NCI-H2227 (cell line): ENCODE data around the gene CRIP1.

Source experiments
- DNase-seq: peaks from one replicate; lab custom pipeline; 2025; ENCODE audit not compliant: unreplicated experiment; lab: John Stamatoyannopoulos, UW

CRIP1 gene

DNA sequence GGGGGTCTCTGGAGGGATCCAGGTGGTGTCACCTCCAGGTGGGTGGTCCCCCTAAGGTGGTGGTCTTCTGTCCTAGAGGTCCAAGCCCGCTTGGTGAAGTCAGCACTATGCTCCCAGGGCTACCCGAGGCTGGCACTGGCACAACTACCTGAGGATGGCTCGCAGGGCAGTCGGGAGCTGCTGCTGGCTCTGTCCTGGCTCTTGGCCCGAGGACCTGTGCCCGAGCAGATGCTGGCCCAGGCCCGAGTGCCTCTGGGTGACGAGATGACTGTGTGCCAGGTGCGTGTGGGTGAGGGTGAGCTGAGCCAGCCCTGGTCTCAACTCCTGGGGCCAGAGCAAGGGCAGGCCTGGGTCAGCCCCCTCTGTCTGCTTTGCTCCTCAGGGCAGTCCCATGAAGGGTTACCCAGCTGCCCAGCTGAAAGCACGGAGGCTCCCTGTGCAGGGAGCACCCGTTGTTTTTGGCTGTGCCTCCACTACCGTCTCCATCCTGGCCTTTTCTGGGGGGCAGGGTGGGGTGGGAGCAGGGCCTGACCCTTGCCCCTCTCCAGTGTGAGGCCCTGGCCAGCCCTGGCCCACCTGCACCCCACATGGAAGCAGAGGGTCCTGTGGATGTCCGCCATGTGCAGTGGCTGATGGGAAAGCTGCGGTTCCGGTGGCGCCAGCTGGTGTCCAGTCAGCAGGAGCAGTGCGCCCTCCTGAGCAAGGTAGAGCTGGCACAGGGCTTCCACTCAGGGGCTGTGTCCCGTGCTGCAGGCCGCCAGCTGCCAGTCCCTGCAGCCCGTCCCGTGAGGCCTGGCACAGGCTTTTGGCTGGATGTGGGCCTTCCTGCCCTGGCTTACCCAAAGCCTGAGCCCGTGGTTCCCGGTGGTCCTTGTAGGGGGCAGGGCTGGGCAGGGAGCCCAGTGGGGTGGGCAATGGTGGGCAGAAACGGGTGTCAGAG lies 5.6 kb downstream of the CRIP1 start:
- no peak for DNase-seq

DNA sequence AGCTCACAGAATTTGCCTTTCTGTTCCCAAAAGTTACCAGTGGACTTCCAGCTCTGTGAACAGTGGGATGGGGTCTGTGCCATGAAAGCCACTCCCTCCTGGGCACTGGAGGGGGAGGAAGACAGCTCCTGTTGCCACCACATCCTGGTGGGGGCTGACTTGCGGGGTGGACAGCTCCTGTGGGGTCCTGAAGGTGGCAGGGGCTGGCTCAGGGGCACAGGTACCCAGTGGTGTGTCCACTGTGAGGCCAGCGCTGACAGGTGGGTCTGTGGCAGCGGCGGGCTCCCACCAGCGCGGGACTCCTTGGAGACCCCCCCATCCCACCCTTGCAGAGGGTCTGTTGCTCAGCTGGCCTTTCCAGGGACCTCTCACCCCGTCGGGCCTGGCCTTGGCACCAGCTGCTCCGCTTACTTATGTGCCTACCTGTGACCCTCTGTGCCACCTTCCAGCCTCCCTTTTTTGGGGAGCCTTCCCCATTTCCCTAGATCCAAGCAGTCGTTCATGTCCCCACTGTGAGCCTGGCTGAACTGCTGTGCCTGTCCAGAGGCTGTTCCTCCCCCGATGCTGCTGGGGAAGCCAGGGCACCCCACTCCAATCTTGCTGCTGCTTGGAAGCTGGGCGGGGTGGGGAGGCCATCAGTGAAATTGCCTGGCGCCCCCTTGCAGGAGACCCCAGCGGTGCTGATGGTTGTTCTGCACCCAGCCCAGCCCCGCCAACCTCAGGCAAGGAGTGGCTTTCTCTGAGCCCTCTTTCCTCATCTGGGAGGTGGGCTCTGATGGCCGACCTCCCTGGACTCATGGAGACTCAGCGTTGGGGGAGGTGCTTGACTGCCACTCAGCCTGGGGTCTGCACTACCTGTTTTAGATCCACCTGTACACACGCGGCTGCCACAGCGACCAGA lies 6.5 kb downstream of the CRIP1 start:
- DNase-seq = no peak

DNA sequence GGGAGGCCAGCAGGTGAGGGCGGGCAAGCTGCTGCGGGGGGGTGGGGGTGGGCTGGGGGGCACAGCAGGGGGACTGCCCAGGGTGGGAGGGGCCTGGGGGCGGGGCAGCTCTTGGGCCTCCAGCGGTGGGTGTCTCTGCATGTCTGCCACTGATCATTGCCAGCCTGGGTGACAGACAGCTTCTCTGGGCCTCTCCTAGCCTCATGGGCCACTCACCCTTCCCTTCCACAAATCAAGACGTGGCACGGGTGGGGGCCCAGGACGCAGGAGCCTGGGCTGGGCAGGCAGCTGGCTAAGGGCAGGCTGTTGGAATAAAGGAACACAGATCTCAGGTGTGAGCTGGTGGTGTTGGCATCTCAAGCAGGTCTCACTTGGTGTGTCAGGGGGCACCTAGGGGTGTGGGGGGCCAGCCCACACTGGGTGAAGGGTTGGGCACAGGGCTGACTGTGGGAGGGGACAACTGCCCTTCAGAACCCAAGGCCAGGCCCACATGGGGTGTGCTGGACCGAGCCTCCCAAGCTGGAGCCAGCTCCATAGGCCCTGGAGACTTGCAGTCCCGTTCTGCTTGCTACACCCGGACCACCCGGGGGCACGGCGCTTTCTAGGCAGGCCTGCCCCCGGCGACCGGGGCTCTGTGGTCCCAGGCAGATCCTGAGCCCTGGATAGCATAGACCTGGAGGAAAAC lies 7.4 kb downstream of the CRIP1 start:
- DNase-seq = no peak

DNA sequence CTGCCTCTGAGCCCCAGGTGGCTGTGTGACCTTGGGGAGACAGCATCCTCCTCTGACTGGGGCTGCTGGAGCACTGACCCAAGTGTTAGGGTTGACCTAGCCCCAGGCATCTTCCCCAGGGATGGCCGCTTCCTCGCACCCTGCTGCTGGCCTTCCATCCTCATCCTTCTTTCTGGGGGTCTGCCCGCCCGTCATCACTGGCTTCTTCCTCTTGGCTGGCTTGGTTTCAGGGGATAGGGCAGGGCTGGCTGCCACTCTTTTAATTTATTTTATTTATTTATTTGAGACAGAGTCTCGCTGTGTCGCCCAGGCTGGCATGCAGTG lies 7.9 kb downstream of the CRIP1 start:
- DNase-seq = no peak

DNA sequence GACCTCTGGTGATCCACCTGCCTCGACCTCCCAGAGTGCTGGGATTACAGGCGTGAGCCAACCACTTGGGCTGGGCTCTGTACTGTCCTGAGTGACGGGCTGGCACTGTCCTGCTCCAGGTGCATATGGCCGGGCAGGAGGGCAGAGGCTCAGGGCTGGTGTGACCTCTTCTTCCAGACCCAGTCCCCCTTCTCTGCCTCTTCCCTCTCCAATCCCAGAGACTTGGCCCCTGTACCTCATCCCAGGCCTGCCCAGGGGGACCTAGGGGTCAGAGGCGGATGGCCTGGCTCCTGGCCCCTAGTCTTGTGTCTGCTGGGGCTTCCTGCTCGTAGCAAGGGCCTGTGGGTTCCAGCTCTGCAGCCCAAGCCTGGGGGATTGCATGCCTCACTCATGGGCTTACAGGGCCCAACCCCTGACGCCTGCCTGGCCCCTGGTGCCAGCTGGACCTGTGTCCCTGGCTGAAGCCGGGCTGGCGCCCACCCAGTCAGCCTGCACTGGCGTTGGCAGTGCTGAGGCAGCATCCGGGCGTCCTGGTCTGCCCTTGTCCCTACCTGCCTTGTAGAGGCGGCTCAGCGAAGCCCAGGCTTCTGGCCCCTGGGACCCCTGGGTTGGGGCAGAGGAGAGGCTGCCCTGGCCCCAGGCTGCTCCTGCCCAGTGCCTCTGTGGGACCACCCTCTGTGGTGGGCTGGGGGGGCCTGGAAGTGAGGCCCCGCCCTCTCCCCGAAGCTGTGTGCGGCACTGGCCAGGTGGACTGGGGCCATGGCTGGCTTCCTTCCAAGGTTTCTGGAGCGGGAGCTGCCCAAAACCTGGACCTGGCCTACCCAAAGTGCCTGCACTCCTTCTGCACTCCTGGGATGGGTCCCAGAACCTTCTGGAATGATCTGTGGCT lies 8.7 kb downstream of the CRIP1 start:
- DNase-seq = no peak

DNA sequence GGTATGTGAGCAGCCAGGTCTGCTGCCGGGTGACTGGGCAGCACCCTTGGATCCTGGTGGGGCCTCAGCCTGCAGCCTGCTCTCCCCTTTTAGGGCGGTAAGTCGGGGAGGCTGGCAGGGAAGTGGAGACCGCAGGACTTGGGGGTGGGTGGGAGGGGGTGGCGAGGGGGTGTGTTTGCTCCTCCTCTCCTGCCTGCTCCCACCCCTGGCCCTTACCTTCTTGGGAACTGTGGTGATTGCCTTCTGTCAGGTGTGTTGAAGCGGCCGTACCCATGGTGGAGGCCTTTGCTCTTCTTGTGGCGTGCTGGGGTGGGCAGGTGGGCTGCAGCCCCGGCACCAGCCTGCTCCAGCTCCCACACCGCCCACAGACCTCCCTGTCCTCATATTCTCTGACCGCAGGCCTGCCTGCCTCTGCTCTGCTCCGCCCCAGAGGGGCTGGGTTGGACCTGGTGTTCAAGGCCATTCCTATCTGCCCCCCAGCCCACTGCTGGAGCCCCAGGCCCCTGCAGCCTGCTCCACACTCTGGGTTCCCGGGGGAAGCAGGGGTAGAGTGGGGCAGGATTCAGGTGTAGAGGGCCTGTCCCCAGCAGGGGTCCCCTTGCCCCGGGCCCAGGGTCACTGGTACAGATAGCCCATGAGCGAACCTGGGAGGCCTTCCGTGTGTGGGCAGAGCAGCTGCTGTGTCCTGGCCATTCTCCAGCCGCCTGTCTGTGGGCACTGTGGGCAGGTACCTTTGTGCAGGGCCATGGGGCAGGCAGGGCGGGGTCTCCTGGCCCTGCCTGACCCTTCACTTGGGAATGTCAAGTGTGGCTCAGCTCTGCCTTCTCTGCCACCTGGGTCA lies 9.5 kb downstream of the CRIP1 start:
- no peak for DNase-seq

DNA sequence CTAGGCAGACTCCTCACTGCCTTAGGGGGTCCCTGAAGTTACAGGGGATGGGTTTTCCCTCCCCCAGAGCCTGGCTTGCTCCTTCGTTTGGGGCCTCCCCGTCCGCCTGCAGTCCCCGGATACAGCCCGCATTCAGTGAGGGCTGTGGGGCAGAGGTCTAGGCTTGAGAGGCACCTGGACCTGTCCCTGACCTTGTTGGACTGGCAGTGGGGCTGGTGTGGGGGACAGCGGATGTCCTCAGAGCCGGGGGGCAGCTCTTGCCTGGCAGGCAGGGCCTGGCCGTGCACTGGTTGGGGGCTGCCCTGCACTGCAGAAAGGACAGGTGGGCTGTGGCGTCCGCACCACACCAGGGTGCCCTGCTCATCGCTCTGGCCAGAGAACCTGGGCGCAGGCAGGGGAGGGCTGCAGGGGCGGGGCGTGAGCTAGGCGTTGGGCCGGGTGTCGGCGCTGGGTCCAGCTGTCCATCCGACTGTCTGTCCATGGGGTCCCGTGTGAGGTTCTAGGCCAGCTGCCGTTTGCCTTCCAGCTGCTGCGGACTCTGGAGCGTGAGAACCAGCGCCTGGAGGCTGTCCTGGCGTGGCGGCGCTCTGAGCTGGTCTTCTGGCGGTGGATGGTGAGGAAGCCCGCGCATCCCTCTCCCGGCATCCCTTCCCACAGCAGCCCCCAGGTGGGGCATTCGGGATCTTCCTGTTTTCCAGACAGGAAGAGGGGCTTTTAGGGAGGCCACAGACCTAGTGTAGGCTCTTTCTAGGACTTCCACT lies 10.3 kb downstream of the CRIP1 start:
- DNase-seq = no peak

DNA sequence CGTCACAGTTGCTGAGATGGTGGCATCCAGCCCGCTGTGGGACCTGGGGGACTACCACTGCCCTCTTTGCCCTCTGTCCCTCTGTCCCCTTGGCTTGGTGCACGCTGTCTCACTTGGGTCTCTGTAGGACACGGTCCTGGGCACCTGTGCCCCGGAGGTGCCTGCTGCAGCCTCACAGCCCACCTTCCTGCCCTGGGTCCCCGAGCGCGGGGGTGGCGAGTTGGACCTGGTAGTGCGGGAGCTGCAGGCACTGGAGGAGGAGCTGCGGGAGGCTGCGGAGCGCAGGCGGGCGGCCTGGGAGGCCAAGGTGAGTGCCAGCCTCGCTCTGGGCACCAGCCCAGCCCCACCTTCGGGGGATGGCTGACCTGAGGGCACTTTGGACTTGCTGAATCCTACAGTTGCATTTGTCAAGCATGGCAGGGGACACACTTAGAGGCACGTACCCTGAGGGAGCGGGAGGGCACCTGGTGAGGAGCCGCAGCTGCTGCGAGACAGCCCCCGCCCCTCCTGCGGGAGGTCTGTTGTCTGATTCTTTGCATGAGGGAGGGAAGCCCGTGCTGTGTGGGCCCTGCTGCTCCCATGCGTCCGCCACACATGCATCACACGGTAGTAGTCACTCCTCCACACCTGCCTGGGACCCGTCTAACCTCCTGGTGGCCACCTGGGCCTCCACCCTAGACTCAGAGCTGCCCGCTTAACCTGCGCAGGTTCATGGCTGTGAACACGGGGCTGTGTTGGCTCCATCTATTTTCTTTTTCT lies 11.2 kb downstream of the CRIP1 start:
- DNase-seq = peak; percentile 29

DNA sequence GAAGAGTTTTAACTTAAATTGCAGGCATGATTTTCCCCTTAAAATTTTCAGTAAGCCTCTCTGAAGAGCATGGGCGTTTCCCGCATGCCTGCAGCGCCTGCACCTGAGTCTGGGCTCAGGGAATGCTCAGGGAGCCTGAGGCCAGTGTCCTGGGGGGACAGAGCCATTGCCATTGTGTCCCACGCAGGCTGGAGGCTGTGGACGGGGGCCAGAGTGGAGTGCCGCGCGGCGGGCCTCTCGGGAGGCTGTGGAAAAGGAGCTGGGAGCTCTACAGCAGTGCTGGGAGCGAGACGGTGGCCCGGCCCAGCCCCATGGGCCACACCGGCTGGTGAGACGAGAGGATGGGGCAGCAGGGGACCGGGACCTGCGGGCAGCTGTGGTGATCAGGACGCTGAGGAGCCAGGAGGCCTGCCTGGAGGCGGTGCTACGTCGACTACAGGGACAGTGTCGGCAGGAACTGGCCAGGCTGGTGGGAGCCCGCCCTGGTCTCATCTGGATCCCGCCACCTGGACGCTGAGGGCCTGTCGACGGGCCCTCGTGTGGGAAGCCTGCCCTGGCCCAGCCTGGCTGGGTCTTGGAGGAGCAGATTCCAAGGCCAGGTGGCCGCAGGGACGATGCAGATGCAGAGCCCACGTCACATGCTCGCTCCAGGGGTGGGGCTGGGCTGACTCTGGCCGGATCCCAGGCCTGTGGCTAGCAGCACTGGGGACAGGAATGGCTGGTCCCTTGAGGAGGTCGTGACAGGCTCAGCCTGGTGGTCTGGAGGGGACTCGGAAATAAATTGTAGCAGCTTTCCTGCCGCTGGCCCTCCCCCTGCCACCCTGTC lies 12.0 kb downstream of the CRIP1 start:
- DNase-seq = no peak

DNA sequence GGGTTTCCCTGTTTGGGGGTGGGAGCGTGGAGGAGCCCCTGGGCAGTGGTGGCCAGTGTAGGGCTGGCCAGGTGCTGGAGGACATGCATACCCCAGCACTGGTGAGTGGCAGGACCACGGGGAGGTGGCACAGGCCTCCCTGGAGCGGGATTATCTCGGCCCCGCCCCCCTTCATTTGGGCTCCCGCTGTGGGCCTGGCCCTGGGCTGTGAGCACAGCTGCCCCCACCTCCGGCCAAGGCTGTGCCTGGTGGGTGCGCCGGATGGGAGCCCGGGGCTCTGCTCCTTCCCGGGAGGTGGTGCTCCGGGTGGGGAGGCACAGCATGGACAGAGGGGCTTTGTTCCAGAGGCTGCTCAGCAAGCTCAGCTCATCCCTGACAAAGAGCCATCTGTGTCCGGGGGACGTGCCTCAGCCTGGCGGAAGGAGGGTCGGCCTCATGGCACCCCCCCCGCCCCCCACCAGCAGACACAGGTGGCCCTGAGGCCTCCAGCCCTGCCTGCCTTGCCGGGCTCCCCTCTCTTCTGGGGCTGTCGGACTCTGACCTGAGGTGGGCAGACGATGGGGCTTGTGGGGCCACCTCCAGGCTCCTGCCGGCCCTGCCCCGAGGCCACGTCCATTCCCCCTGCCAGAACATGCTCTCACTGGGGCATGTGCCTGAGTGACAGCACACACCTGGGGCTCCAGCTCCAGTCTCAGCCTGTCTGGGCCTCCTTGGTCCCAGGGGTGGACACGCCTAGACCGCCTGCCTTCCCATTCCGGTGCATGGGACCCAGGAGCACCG lies 12.8 kb downstream of the CRIP1 start:
- DNase-seq = no peak

DNA sequence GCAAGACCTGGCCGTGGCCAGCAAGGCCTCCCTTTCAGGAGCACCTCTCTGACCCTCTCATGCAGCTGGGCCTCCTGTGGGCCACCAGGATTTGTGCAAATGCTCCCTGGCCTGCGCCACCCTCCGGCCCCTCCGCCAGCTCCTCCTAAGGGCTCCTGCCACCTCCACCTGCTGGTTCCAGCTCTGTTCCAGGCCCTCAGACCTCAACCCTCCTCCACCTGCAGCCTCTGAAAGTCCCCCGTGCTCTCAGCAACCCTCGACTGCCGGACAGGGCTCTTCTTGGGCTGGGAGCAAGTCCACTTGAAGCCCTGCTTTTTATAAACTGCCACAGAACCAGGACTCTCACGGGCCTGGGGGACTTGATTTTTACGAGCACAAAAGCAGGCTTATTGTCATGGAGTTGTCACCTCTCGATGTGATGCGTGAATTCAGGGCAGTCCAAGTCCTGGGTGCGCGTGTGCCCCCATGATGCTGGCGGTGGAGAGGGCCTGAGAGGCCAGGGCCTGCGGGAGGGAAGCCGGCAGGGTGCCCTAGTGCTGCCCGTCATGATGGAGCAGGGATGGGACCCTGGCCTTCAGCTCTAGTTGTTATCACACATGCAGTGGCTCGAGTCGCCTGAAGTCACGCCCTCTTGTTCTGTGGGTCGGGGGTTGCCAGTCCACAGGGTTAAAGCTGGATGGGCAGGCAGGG lies 13.5 kb downstream of the CRIP1 start:
- no peak for DNase-seq

DNA sequence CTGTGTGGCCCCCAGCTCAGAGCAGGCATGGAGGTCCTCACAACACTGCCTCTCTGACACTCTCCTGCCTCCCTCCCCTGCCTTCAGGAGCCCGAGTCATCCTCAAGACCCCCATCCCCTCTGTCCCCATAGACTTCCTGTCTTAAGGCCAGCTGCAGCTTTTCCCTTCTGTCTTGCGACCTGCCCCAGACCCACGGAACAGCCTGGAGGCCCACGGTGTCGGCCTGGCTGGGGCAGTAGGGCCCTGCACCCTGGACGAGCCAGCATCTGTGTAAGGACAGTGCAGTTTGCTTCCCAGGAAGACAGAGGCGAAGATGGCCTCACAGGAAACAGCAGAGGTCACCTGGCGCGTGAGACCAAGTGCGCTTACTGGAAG lies 14.0 kb downstream of the CRIP1 start:
- no peak for DNase-seq

DNA sequence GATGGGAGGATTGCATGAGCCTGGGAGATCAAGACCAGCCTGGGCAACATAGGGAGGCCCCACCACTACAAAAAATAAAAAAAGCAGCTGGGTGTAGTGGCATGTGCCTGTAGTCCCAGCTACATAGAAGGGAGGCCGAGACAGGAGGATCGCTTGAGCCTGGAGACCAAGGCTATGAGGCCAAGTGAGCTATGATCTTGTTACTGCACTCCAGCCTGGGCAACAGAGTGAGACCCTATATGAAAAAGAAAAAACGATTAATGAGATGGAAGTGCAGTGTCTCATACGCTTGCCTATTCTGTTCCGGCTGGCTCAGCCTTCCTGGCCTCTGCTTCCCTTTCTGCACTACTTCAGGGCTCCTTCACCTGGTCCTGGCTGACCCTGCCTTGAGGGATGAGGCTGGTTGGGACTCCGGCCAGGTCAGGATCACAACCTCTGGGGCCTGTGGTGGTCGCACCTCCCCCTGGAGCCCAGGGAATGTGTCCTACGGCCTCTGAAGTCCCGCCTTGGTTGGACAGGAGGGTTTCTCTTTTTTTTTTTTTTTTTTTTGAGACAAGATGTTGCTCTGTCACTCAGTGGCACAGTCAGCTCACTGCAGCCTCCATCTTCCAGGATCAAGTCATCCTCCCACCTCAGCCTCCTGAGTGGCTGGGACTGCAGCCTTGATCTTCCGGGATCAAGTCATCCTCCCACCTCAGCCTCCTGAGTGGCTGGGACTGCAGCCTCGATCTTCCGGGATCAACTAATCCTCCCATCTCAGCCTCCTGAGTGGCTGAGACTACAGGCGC lies 15.0 kb downstream of the CRIP1 start:
- DNase-seq = no peak

DNA sequence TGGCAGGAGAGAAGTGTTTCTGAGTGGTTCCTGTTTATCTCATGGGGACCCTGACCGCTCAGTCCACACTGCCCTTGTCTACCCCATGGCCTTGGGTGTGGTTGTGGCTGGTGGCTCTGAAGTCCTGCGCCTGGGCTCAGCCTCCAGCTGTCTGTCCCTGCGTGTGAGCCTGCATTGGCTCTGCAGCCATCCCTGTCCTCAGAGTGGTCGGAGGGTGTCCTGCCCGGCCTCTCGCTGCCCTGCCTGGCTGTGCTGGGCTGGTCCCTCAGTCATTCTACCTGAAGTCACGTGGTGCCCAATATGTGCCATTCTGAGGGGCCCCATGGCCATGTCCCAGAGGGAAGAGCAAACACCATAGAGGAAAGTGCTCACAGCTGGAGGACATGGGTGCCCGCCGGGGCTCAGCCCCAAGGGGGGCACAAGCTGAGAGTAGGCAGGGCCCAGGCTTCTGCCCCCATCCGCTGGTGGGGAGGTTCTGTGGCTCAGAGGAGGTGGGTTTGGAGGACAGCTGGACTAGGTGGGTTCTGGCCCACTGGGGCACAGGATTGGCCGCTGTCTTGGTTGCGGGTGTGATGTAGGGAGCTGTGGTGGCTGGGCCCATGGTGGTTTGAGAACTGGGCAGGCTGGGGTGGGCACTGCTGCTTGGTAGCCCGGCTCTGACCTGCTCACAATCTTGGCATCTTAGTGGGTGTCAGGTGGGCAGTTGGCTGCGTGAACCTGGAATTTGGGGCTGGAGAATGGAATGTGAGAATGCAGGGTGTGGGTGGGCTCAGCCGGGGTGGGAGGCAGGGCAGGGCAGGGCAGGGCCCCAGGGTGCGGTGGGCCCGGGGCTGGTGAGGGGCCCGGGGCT lies 16.0 kb downstream of the CRIP1 start:
- no peak for DNase-seq
